GM10266 (cell line): ENCODE data around the gene LEAP2.

Source experiments
- DNase-seq: peaks from one replicate; pipeline ENCODE4 v3.0.0; 2012; ENCODE audit errors: extremely low spot score
- CTCF ChIP-seq: IDR thresholded peaks from 2 replicates; pipeline ENCODE4 v1.5.1; 2012; ENCODE audit warnings: mild to moderate bottlenecking, low read depth; ENCODE audit not compliant: control insufficient read depth, insufficient read depth; ENCODE audit errors: missing control alignments

Gene LEAP2

GRCh38 chr5:132898094-132898493 is 24.6 kb downstream of the LEAP2 start:
- TF ChIP-seq CTCF = no peak
- no peak for DNase-seq

- no peak for DNase-seq
- no peak for TF ChIP-seq CTCF
These were observed 27.6 kb downstream of the LEAP2 start for GRCh38 chr5:132901036-132901435.

GRCh38 chr5:132901730-132902129 is 28.3 kb downstream of the LEAP2 start:
- TF ChIP-seq CTCF = no peak
- no peak for DNase-seq

GRCh38 chr5:132905938-132906337 is 32.5 kb downstream of the LEAP2 start:
- no peak for TF ChIP-seq CTCF
- DNase-seq = no peak

- no peak for DNase-seq
- no peak for TF ChIP-seq CTCF
These were observed 33.7 kb downstream of the LEAP2 start for GRCh38 chr5:132907161-132907560.

- no peak for DNase-seq
- TF ChIP-seq CTCF = no peak
These were observed 36.2 kb downstream of the LEAP2 start for GRCh38 chr5:132909702-132910101.

- no peak for TF ChIP-seq CTCF
- no peak for DNase-seq
These were observed 42.2 kb downstream of the LEAP2 start for GRCh38 chr5:132915681-132916080.

- DNase-seq = no peak
- TF ChIP-seq CTCF = no peak
These were observed 42.6 kb downstream of the LEAP2 start for GRCh38 chr5:132916086-132916485.
